Uterus (tissue), 4 donors: ENCODE measurements around the gene ATP2A2. TPM values are rescaled to one million over a fixed set of nuclear protein-coding genes. Genes with fewer than 3 reads are reported as not detected.

Source experiments
- DNase-seq, 2 donors: peaks; one replicate each; pipeline ENCODE4 v3.0.0-alpha.2; 2019 to 2020
- H3K27ac ChIP-seq, 2 donors: fragments of 200-600 bp; sonication (generic); 1 replicate in 1 of 2; 2 replicates in 1 of 2; pipeline ENCODE4 v1.5.1; 2016 to 2018
- H3K27me3 ChIP-seq, 2 donors: fragments of 200-600 bp; sonication (generic); one replicate each; pipeline ENCODE4 v1.5.1; 2018 to 2019; ENCODE audit warnings: control low read depth in 1 of 2
- H3K36me3 ChIP-seq, 2 donors: fragments of 200-600 bp; sonication (generic); one replicate each; pipeline ENCODE4 v1.5.1; 2019; ENCODE audit warnings: control low read depth in 1 of 2
- H3K4me1 ChIP-seq, 2 donors: fragments of 200-600 bp; sonication (generic); one replicate each; pipeline ENCODE4 v1.5.1; 2018 to 2019; ENCODE audit warnings: control low read depth in 1 of 2
- H3K4me3 ChIP-seq, 2 donors: fragments of 200-600 bp; sonication (generic); 1 replicate in 1 of 2; 2 replicates in 1 of 2; pipeline ENCODE4 v1.5.1; 2018 to 2019; ENCODE audit warnings: mild to moderate bottlenecking in 1 of 2
- H3K9me3 ChIP-seq, 2 donors: fragments of 200-600 bp; sonication (generic); one replicate each; pipeline ENCODE4 v1.5.1; 2019; ENCODE audit warnings: control low read depth in 1 of 2
- CTCF ChIP-seq, 4 experiments: fragments of 200-600 bp in 2 of 4; fragments of 450-650 bp in 2 of 4; sonication (generic) in 2 of 4; IDR thresholded peaks; one replicate each; pipeline ENCODE4 v1.5.1; 2016 to 2019; ENCODE audit warnings: antibody characterized with exemption in 4 of 4, mild to moderate bottlenecking in 2 of 4, moderate library complexity in 1 of 4
- POLR2A ChIP-seq, 2 donors: fragments of 450-650 bp; IDR thresholded peaks; one replicate each; pipeline ENCODE4 v1.6.1; 2016; ENCODE audit warnings: antibody characterized with exemption in 2 of 2, mild to moderate bottlenecking in 1 of 2, moderate library complexity in 1 of 2
- intact Hi-C: fragments of 100-400 bp; cut with DNase I; formaldehyde crosslinking; loops from one replicate; pipeline ENCODE4 v1.15.1; 2023; ENCODE audit warnings: low total_unique reads
- total RNA-seq, 4 donors: library from RNA; depleted of rRNA in 3 of 4; stranded (reverse); fragments of >200 nt in 3 of 4; gene quantifications; one replicate each; pipeline versions ENCODE4 v1.1.0 to v1.2.4, GENCODE V29; 2014 to 2023
- donor health status: DM: yes; HTN: yes; CAD: no.

Gene ATP2A2
- total RNA-seq, 4 donors from 2014 or later: 61.5 to 173 (median 97.9) TPM

GRCh38 chr12:110258466-110258865 lies 22.6 kb upstream of the ATP2A2 start:
- H3K4me1 ChIP-seq: no peaks in the 10 kb centered on the region
- no peaks in the 10 kb centered on the region for H3K27me3 ChIP-seq
- intact Hi-C loops: no loop called here
- H3K9me3 ChIP-seq: no peaks in the 10 kb centered on the region
- H3K27ac ChIP-seq: no peak overlapping the region
- H3K4me3 ChIP-seq: no peak overlapping the region
- no peak for DNase-seq
- H3K36me3 ChIP-seq: no peaks in the 10 kb centered on the region
- no peak for TF ChIP-seq CTCF (IDR thresholded peaks at IDR 0.05)
- no peak for TF ChIP-seq POLR2A (IDR thresholded peaks at IDR 0.05)

GRCh38 chr12:110262442-110263388 lies 18.3 kb upstream of the ATP2A2 start:
- Histone ChIP-seq H3K4me1 (peaks cover 0 to 12% of the 10 kb centered on the region in 2 donors), H3K36me3 (no peaks in the 10 kb centered on the region), H3K4me3 (no peak overlapping the region), H3K27me3 (no peaks in the 10 kb centered on the region), H3K9me3 (no peaks in the 10 kb centered on the region), H3K27ac (no peak overlapping the region)
- TF ChIP-seq POLR2A (IDR thresholded peaks at IDR 0.05) (no peak), CTCF (IDR thresholded peaks at IDR 0.05) (no peak)
- DNase-seq: no peak
- intact Hi-C loops: no loop called here

- no peak for DNase-seq
- Histone ChIP-seq H3K36me3 (no peaks in the 10 kb centered on the region), H3K4me1 (peaks cover 0 to 20% of the 10 kb centered on the region in 2 donors), H3K9me3 (no peaks in the 10 kb centered on the region), H3K27me3 (no peaks in the 10 kb centered on the region), H3K4me3 (no peak overlapping the region), H3K27ac (peak overlapping the region in 1 of 2 donors; percentile 49)
- intact Hi-C loops: no loop called here
- TF ChIP-seq CTCF (IDR thresholded peaks at IDR 0.05) (no peak), POLR2A (IDR thresholded peaks at IDR 0.05) (no peak)
Measured at GRCh38 chr12:110266381-110266960, 14.6 kb upstream of the ATP2A2 start.

GRCh38 chr12:110266980-110267620 lies 13.9 kb upstream of the ATP2A2 start:
- H3K27me3 ChIP-seq: no peaks in the 10 kb centered on the region
- no peaks in the 10 kb centered on the region for H3K9me3 ChIP-seq
- no peak overlapping the region for H3K4me3 ChIP-seq
- peak overlapping the region; percentile 6 to 49 for H3K27ac ChIP-seq
- intact Hi-C loops: no loop called here
- DNase-seq: peak; percentile 44 to 58
- H3K4me1 ChIP-seq: peaks cover 0 to 20% of the 10 kb centered on the region in 2 donors
- no peaks in the 10 kb centered on the region for H3K36me3 ChIP-seq
- no peak for TF ChIP-seq POLR2A (IDR thresholded peaks at IDR 0.05)

- TF ChIP-seq POLR2A (IDR thresholded peaks at IDR 0.05) (no peak), CTCF (IDR thresholded peaks at IDR 0.05) (no peak)
- peak; percentile 35 to 56 for DNase-seq
- no peaks in the 10 kb centered on the region for H3K9me3 ChIP-seq
- intact Hi-C loops: no loop called here
- H3K27me3 ChIP-seq: no peaks in the 10 kb centered on the region
- peak overlapping the region; percentile 70 to 76 for H3K27ac ChIP-seq
- H3K36me3 ChIP-seq: no peaks in the 10 kb centered on the region
- no peak overlapping the region for H3K4me3 ChIP-seq
- H3K4me1 ChIP-seq: peaks cover 0 to 20% of the 10 kb centered on the region in 2 donors
Measured at GRCh38 chr12:110269622-110270124, 11.4 kb upstream of the ATP2A2 start.
